ENCODE measurements around the gene U2AF1L4.

Gene U2AF1L4

DNA sequence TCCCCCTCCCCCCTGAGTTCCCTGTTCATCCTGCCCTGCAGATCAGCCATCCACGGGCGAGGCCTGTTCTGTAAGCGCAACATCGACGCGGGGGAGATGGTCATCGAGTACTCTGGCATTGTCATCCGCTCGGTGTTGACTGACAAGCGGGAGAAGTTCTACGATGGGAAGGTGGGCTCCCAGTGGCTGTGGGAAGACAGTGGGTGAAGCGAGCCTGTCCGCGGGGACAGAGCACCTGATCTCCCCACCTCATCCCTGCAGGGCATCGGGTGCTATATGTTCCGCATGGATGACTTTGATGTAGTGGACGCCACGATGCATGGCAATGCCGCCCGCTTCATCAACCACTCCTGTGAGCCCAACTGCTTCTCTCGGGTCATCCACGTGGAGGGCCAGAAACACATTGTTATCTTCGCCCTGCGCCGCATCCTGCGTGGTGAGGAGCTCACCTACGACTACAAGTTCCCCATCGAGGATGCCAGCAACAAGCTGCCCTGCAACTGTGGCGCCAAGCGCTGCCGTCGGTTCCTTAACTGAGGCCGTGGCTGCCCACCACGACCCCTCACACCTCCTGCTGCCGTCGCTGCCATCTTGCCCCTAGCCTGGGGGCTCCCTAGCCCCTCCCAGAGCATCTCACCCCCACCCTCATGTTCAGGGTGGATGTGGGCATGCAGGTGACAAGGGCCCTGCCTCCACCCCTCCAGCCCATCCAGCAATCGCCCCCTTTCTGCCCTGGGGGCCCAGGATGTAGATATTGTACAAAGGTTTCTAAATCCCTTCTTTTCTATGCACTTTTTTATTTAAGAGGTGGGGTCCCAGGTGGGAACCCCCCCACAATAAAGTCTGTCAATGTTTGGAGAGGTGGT, 7.0 kb downstream of the U2AF1L4 start:
- in situ Hi-C loops (cut with HindIII; ENCODE audit: low sequenced_read_pairs): no loop called here
- no peak for DNase-seq (ENCODE audit: low read depth, low spot score)
- TF ChIP-seq, protein P1, sequence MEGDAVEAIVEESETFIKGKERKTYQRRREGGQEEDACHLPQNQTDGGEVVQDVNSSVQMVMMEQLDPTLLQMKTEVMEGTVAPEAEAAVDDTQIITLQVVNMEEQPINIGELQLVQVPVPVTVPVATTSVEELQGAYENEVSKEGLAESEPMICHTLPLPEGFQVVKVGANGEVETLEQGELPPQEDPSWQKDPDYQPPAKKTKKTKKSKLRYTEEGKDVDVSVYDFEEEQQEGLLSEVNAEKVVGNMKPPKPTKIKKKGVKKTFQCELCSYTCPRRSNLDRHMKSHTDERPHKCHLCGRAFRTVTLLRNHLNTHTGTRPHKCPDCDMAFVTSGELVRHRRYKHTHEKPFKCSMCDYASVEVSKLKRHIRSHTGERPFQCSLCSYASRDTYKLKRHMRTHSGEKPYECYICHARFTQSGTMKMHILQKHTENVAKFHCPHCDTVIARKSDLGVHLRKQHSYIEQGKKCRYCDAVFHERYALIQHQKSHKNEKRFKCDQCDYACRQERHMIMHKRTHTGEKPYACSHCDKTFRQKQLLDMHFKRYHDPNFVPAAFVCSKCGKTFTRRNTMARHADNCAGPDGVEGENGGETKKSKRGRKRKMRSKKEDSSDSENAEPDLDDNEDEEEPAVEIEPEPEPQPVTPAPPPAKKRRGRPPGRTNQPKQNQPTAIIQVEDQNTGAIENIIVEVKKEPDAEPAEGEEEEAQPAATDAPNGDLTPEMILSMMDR (IDR thresholded peaks at IDR 0.05; ENCODE audit: low read depth, low read length): no peak
- H3K4me3 ChIP-seq (ENCODE audit: low read depth, low read length): no peak overlapping the region

DNA sequence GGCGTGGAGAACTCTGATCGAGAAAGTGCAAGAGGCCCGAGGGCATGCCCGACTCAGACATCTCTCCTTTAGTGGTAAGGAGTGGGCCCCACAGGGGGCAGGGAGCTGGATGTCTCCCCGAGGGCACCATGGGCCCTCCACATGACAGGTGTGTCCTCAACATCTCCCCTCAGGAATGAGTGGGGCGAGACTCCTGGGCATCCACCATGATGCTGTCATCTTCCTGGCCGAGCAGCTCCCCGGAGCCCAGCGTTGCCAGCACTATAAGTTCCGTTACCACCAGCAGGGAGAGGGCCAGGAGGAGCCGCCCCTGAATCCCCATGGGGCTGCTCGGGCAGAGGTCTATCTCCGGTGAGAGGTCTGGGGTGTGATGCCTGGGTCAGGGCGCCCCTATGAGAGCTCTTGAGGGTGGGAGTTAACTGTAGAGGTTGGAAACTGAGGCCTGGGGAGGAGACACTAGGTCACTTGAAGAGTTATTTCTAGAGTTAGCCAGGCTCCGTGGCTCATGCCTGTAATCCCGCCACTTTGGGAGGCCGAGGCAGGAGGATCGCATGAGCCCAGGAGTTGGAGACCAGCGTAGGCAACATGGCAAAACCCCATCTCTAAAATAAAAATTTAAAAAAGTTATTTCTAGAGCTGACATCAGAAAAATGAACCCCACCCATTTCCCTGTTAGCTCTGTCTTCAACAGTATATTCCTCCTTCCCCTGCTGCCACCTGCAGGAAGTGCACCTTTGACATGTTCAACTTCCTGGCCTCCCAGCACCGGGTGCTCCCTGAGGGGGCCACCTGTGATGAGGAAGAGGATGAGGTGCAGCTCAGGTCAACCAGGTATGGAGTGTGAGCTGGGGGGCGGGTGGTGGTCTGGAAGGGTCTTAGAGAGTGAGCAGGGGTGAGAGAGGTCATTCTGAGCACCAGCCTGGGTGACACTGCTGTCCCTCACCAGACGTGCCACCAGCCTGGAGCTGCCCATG, 8.0 kb downstream of the U2AF1L4 start:
- in situ Hi-C loops (cut with HindIII; ENCODE audit: low sequenced_read_pairs): no loop called here
- no peak for DNase-seq (ENCODE audit: low read depth, low spot score)
- H3K4me3 ChIP-seq (ENCODE audit: low read depth, low read length): no peak overlapping the region
- TF ChIP-seq, protein P1 (IDR thresholded peaks at IDR 0.05; ENCODE audit: low read depth, low read length): peak; percentile 6

DNA sequence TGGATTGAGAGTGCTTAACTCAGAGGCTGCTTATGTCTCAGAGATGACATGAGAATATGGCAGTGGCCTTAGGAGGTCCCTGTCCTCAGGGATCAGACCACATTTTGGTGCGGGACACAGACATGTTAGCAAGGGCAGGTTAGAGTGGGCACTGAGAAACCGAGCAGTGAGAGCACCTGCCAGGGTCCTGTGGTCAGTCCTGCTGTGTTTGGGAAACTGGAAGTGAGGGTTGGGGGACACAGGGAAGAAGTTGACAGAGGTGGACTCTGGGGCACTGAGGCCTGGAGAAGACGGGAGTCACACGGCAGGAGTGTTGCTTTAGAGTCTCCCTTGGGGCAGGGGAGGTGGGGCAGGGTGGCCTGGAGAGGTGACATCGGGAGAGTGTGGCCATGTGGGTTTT, 10.3 kb downstream of the U2AF1L4 start:
- in situ Hi-C loops (cut with HindIII; ENCODE audit: low sequenced_read_pairs): no loop called here
- DNase-seq (ENCODE audit: low read depth, low spot score): no peak
- TF ChIP-seq, protein P1 (IDR thresholded peaks at IDR 0.05; ENCODE audit: low read depth, low read length): no peak
- no peak overlapping the region for H3K4me3 ChIP-seq (ENCODE audit: low read depth, low read length)

DNA sequence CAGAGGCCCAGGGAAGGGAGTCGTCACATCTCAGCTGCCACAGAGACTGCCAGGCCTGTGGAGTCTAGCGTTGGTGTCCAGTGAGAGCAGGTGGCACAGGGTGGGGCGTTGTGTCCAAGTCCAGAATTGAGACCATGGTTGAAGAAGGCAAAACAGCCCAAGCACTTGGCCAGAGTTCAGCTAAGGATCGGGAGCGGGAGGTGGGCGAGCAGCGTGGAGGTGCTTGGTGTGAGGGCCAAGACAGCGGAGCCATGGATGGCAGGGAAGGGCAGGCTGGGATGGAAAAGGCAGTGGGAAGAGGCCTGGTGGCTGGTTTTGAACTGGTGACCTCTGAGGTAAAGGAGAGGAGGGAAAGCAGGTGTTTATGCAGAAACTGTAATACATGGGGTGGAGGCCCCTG, 10.9 kb downstream of the U2AF1L4 start:
- TF ChIP-seq, protein P1 (IDR thresholded peaks at IDR 0.05; ENCODE audit: low read depth, low read length): no peak
- no peak for DNase-seq (ENCODE audit: low read depth, low spot score)
- in situ Hi-C loops (cut with HindIII; ENCODE audit: low sequenced_read_pairs): no loop called here
- no peak overlapping the region for H3K4me3 ChIP-seq (ENCODE audit: low read depth, low read length)

DNA sequence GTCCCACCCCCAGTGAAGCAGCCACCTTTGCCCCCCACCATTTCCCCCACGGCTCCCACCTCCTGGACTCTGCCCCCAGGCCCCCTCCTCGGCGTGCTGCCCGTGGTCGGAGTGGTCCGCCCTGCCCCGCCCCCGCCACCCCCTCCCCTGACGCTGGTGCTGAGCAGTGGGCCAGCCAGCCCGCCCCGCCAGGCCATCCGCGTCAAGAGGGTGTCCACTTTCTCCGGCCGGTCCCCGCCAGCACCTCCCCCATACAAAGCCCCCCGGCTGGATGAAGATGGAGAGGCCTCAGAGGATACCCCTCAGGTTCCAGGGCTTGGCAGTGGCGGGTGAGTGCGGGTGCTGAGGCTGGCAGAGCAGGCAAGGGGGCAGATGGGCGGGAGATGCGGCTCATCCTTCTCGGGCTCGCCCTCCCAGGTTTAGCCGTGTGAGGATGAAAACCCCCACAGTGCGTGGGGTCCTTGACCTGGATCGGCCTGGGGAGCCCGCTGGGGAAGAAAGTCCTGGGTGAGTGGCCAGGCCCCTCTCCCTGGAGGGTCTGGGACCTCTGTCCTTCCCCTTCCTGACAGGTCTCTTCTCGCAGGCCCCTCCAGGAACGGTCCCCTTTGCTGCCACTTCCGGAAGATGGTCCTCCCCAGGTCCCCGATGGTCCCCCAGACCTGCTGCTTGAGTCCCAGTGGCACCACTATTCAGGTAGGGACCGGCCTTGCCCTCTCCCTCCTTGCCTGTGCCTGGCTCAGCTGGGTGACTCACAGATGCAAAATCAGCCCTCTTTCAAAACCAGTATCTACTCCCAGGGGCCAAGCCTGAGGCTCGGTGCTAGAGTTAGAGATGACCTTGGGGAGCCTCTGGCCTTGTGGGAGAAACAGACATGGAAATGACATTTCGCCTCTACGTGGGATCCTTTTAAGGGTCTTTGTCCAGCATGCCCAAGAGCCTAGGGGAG, 11.8 kb downstream of the U2AF1L4 start:
- TF ChIP-seq, protein P1 (IDR thresholded peaks at IDR 0.05; ENCODE audit: low read depth, low read length): no peak
- no peak overlapping the region for H3K4me3 ChIP-seq (ENCODE audit: low read depth, low read length)
- in situ Hi-C loops (cut with HindIII; ENCODE audit: low sequenced_read_pairs): no loop called here
- no peak for DNase-seq (ENCODE audit: low read depth, low spot score)
